GM23338 (cell line): ENCODE data around the gene C2orf68. TPM values are rescaled to one million over a fixed set of nuclear protein-coding genes. Genes with fewer than 3 reads are reported as not detected.

Experiments used
- ATAC-seq: fragments of 200-7000 bp; cut with Tn5 transposase; 3 replicates; pipeline ENCODE4 v1.9.1; 2020
- DNase-seq: peaks from one replicate; pipeline ENCODE4 v3.0.0-alpha.2; 2015; ENCODE audit warnings: low spot score
- H2AFZ ChIP-seq: fragments of 200-600 bp; sonication (generic); 2 replicates; pipeline ENCODE4 v1.8.0; 2016; ENCODE audit warnings: antibody characterized with exemption, mild to moderate bottlenecking, moderate library complexity
- H3F3A ChIP-seq: fragments of 200-600 bp; sonication (generic); replicated peaks from 2 replicates; pipeline ENCODE4 v1.8.0; 2017; ENCODE audit warnings: antibody characterized with exemption, mixed run types, low read depth
- H3K27ac ChIP-seq: fragments of 200-600 bp; sonication (generic); 2 replicates; pipeline ENCODE4 v1.6.1; 2016; ENCODE audit warnings: low read depth
- H3K27me3 ChIP-seq: fragments of 200-600 bp; sonication (generic); 2 replicates; pipeline ENCODE4 v1.8.0; 2016; ENCODE audit warnings: mild to moderate bottlenecking, mixed run types, moderate library complexity; ENCODE audit not compliant: insufficient read depth
- H3K36me3 ChIP-seq: fragments of 200-600 bp; sonication (generic); 2 replicates; pipeline ENCODE4 v1.8.0; 2016; ENCODE audit warnings: mild to moderate bottlenecking; ENCODE audit not compliant: insufficient read depth
- H3K4me1 ChIP-seq: fragments of 200-600 bp; sonication (generic); 2 replicates; pipeline ENCODE4 v1.8.0; 2016; ENCODE audit warnings: mild to moderate bottlenecking, moderate library complexity; ENCODE audit not compliant: insufficient read depth
- H3K4me2 ChIP-seq: fragments of 200-600 bp; sonication (generic); 2 replicates; pipeline ENCODE4 v1.7.1; 2017; ENCODE audit warnings: mixed run types
- H3K4me3 ChIP-seq: fragments of 200-600 bp; sonication (generic); 2 replicates; pipeline ENCODE4 v1.6.1; 2016; ENCODE audit warnings: mixed run types
- H3K79me2 ChIP-seq: fragments of 200-600 bp; sonication (generic); replicated peaks from 2 replicates; pipeline ENCODE4 v1.8.0; 2017; ENCODE audit warnings: mild to moderate bottlenecking; ENCODE audit not compliant: insufficient read depth
- H3K9me2 ChIP-seq: fragments of 200-600 bp; sonication (generic); 2 replicates; pipeline ENCODE4 v1.8.0; 2017; ENCODE audit not compliant: insufficient read depth
- H4K20me1 ChIP-seq: fragments of 200-600 bp; sonication (generic); replicated peaks from 2 replicates; pipeline ENCODE4 v1.8.0; 2017; ENCODE audit warnings: mild to moderate bottlenecking; ENCODE audit not compliant: insufficient read depth
- H3K27ac Mint-ChIP-seq: 2 replicates; pipeline ENCODE4 v1.8.0; 2020; ENCODE audit warnings: inconsistent platforms, mild to moderate bottlenecking, moderate library complexity, mixed read lengths
- H3K27me3 Mint-ChIP-seq: 3 replicates; pipeline ENCODE4 v1.8.0; 2022; ENCODE audit warnings: low read depth, mild to moderate bottlenecking, moderate library complexity, mixed read lengths, inconsistent platforms; ENCODE audit not compliant: insufficient read depth, poor library complexity
- H3K36me3 Mint-ChIP-seq: 3 replicates; pipeline ENCODE4 v1.8.0; 2021; ENCODE audit warnings: low read depth, mild to moderate bottlenecking, inconsistent platforms, moderate library complexity, mixed read lengths
- H3K4me1 Mint-ChIP-seq: 3 replicates; pipeline ENCODE4 v1.8.0; 2020; ENCODE audit warnings: mild to moderate bottlenecking, inconsistent platforms, mixed read lengths
- H3K4me3 Mint-ChIP-seq: 3 replicates; pipeline ENCODE4 v1.8.0; 2021; ENCODE audit warnings: moderate library complexity, mild to moderate bottlenecking, inconsistent platforms, mixed read lengths
- H3K9me3 Mint-ChIP-seq: 3 replicates; pipeline ENCODE4 v1.8.0; 2020; ENCODE audit warnings: moderate library complexity, mild to moderate bottlenecking, inconsistent platforms, mixed read lengths
- CREB1 ChIP-seq: fragments of 250-450 bp; sonication (Bioruptor Pico); IDR thresholded peaks from 2 replicates; pipeline ENCODE4 v1.5.0; 2020; ENCODE audit warnings: low read depth, mild to moderate bottlenecking, moderate library complexity
- CTCF ChIP-seq, 2 experiments: fragments of 200-600 bp in 1 of 2; sonication (generic) in 1 of 2; conservative IDR thresholded peaks; 2 replicates each; pipeline versions ENCODE4 v1.5.1 to v1.6.1; 2016 to 2017; ENCODE audit warnings: antibody characterized with exemption in 2 of 2, low read depth in 2 of 2, mild to moderate bottlenecking in 2 of 2, moderate library complexity in 1 of 2
- ETS1 ChIP-seq: IDR thresholded peaks from 2 replicates; pipeline ENCODE4 v1.6.1; 2016; ENCODE audit warnings: antibody characterized with exemption
- EZH2 ChIP-seq: fragments of 200-600 bp; sonication (generic); IDR thresholded peaks from one replicate; pipeline ENCODE4 v1.8.0; 2017; ENCODE audit warnings: antibody characterized with exemption, mild to moderate bottlenecking, low read depth; ENCODE audit not compliant: unreplicated experiment
- JUNB ChIP-seq: IDR thresholded peaks from one replicate; pipeline ENCODE4 v1.6.1; 2016; ENCODE audit warnings: antibody characterized with exemption; ENCODE audit not compliant: unreplicated experiment
- NANOG ChIP-seq: IDR thresholded peaks from 2 replicates; pipeline ENCODE4 v1.6.1; 2016; ENCODE audit warnings: antibody characterized with exemption, borderline replicate concordance
- POLR2AphosphoS5 ChIP-seq: IDR thresholded peaks from 2 replicates; pipeline ENCODE4 v1.6.1; 2016; ENCODE audit warnings: antibody characterized with exemption, low read depth
- STAT1 ChIP-seq: IDR thresholded peaks from one replicate; pipeline ENCODE4 v1.6.1; 2016; ENCODE audit warnings: antibody characterized with exemption; ENCODE audit not compliant: unreplicated experiment
- ZNF114 ChIP-seq: fragments of 250-450 bp; sonication (Bioruptor Pico); IDR thresholded peaks from 2 replicates; pipeline ENCODE4 v1.5.0; 2020; ENCODE audit warnings: mild to moderate bottlenecking, moderate library complexity
- ZNF331 ChIP-seq: fragments of 250-450 bp; sonication (Bioruptor Pico); IDR thresholded peaks from 2 replicates; pipeline ENCODE4 v1.5.0; 2020; ENCODE audit warnings: low read depth, mild to moderate bottlenecking, moderate library complexity
- ZNF462 ChIP-seq: fragments of 250-450 bp; sonication (Bioruptor Pico); IDR thresholded peaks from 2 replicates; pipeline ENCODE4 v1.5.0; 2020; ENCODE audit warnings: mild to moderate bottlenecking, moderate library complexity
- polyA plus RNA-seq: library from polyadenylated mRNA; unstranded; fragments of >200 nt; fragmentation: Nextera tagmentation; extraction: Ambion mirVana; gene quantifications from 2 replicates; pipeline ENCODE4 v1.2.1, GENCODE V29; 2016
- total RNA-seq: library from RNA; depleted of rRNA; stranded (reverse); fragments of >200 nt; shearing (Covaris generic); gene quantifications from 2 replicates; pipeline ENCODE4 v1.2.3, GENCODE V29; 2014

The C2orf68 gene
- total and polyA plus RNA-seq, 2 experiments from 2014 or later, result 26.8 to 76.4 TPM

- H3K36me3 Mint-ChIP-seq, result peaks cover 26% of the 10 kb centered on the region
- ATAC-seq (no peak), DNase-seq (no peak)
- H3K9me2 ChIP-seq, result no peaks in the 10 kb centered on the region
- H4K20me1 ChIP-seq, result peaks cover 5% of the 10 kb centered on the region; the same call in 1 of the 2 replicates
- H3K79me2 ChIP-seq, result no peaks in the 10 kb centered on the region
- no peak overlapping the region for H2AFZ ChIP-seq
- H3K27me3 ChIP-seq, result no peaks in the 10 kb centered on the region
- H3K9me3 Mint-ChIP-seq, result no peaks in the 10 kb centered on the region
- H3K4me3 ChIP-seq, result no peak overlapping the region
- H3F3A ChIP-seq, result no peaks in the 10 kb centered on the region
- H3K4me1 ChIP-seq, result peaks cover 7% of the 10 kb centered on the region; the same call in 1 of the 2 replicates
- no peak overlapping the region for H3K4me3 Mint-ChIP-seq
- H3K4me2 ChIP-seq, result no peak overlapping the region
- no peak for TF ChIP-seq CREB1 (CRISPR knock-in tag)
- TF ChIP-seq EZH2, result no peak
- peaks cover 4% of the 10 kb centered on the region; the same call in 2 of the 3 replicates for H3K4me1 Mint-ChIP-seq
- no peak overlapping the region for H3K27ac ChIP-seq
- 0 out of 2 replicates have a peak, but pooled peaks cover 13% of the 10 kb centered on the region for H3K36me3 ChIP-seq
- H3K27ac Mint-ChIP-seq, result no peak overlapping the region
- peaks cover 1% of the 10 kb centered on the region for H3K27me3 Mint-ChIP-seq
These were observed 44.6 kb upstream of the C2orf68 start for GRCh38 chr2:85656468-85656867.

GRCh38 chr2:85655961-85656417 lies 44.1 kb upstream of the C2orf68 start:
- peaks cover 5% of the 10 kb centered on the region; the same call in 1 of the 2 replicates for H4K20me1 ChIP-seq
- H3K4me2 ChIP-seq, result no peak overlapping the region
- TF ChIP-seq ZNF331 (CRISPR knock-in tag) (no peak), NANOG (no peak), STAT1 (no peak), ETS1 (no peak), CTCF (conservative IDR thresholded peaks at IDR 0.05; ENCODE audit: low read depth in 2 of 2) (no peak), ZNF114 (CRISPR knock-in tag) (no peak), CREB1 (CRISPR knock-in tag) (no peak), ZNF462 (no peak), POLR2AphosphoS5 (no peak), JUNB (no peak)
- peaks cover 7% of the 10 kb centered on the region; the same call in 1 of the 2 replicates for H3K4me1 ChIP-seq
- H3K4me3 ChIP-seq, result no peak overlapping the region
- peaks cover 31% of the 10 kb centered on the region for H3K36me3 Mint-ChIP-seq
- DNase-seq, result no peak
- no peaks in the 10 kb centered on the region for H3K9me3 Mint-ChIP-seq
- H2AFZ ChIP-seq, result no peak overlapping the region
- H3K9me2 ChIP-seq, result no peaks in the 10 kb centered on the region
- H3K4me1 Mint-ChIP-seq, result peaks cover 4% of the 10 kb centered on the region; the same call in 2 of the 3 replicates
- H3K27me3 Mint-ChIP-seq, result peaks cover 1% of the 10 kb centered on the region
- H3F3A ChIP-seq, result no peaks in the 10 kb centered on the region
- ATAC-seq, result no peak
- H3K36me3 ChIP-seq, result peaks cover 13% of the 10 kb centered on the region
- H3K27ac Mint-ChIP-seq, result no peak overlapping the region
- no peak overlapping the region for H3K4me3 Mint-ChIP-seq
- no peaks in the 10 kb centered on the region for H3K27me3 ChIP-seq
- no peaks in the 10 kb centered on the region for H3K79me2 ChIP-seq
- H3K27ac ChIP-seq, result no peak overlapping the region
